ENCODE measurements around the gene DLGAP4. TPM values are rescaled to one million over a fixed set of nuclear protein-coding genes. Genes with fewer than 3 reads are reported as not detected.

DLGAP4 gene
- total RNA-seq, 1 experiment from 2014 or later = 40.3 TPM

DNA sequence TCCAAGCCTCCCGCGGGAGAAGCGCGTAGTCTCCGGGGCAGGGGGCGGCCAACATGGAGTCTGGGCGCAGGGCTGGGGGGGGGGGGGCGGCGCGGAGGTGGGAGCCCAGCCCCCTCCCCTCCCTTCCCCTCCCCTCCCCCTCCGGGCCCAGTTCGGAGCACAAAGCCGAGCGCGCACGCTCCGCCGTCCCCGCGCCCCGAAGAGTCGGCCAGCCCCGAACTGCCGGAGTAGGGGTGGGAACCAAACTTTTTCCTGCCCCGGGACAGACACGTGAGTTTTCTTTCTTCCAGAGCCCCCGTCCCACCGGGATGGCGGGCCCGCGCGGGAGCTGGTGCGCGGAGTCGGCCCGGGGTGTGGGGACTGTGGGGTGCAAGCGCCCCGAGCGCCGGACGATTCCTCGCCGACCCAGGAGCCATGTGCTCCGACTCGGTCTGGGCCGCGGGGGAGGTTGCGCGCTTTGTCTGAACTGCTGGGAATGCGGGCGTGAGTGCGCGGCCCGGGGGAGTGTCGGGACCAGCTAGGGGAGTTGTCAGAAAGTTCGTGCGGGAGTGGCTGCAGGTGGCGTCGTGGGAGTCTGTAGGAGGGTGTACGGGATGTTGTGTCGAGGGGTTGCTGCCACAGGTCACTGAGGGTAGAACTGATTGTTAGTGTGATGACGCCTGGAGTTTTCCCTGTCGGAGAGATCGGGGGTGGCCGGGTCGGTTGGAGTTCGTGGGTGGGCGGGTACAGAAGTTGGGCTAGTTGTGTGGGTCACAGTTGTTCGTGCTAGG lies 268.4 kb downstream of the DLGAP4 start:
- Histone ChIP-seq H3K9me2 (ENCODE audit: insufficient read depth) (no peaks in the 10 kb centered on the region), H3K9ac (ENCODE audit: low read length) (peak overlapping the region; percentile 82), H3K4me1 (ENCODE audit: control insufficient read depth in 1 of 2, insufficient read depth in 2 of 2, low read length in 2 of 2) (peaks cover 21 to 35% of the 10 kb centered on the region in 2 experiments), H3K27me3 (ENCODE audit: insufficient read depth, low read length) (no peaks in the 10 kb centered on the region), H3K9me3 (ENCODE audit: control insufficient read depth in 1 of 2, insufficient read depth in 1 of 2, low read depth in 1 of 2, low read length in 2 of 2) (no peaks in the 10 kb centered on the region), H2AFZ (ENCODE audit: low read depth, low read length, poor library complexity, severe bottlenecking) (no peak overlapping the region), H3K27ac (ENCODE audit: low read depth, low read length) (peak overlapping the region; percentile 68), H4K20me1 (ENCODE audit: insufficient read depth) (no peaks in the 10 kb centered on the region), H3K79me2 (ENCODE audit: insufficient read depth, low read length) (peaks cover 16% of the 10 kb centered on the region), H3K4me2 (ENCODE audit: low read length) (peak overlapping the region; percentile 100), H3K4me3 (replicated peaks in 1 of 2; ENCODE audit: low read depth in 1 of 2, low read length in 2 of 2) (peak overlapping the region; percentile 72 to 79), H3K36me3 (ENCODE audit: control insufficient read depth in 1 of 2, insufficient read depth in 2 of 2, low read length in 2 of 2) (peaks cover 0 to 2% of the 10 kb centered on the region in 2 experiments; a peak in 3 of 4 replicates)
- ChIA-PET RAD21 (ENCODE audit: low non-redundant PET in 1 of 2, low total read pairs in 2 of 2, uncharacterized antibody in 2 of 2, unreplicated experiment in 2 of 2) (no interaction called here), CTCF (interaction anchor here (0.7 to 1.8 kb wide), 3 partner anchors 11 to 616 kb away, joined by 3 to 5 read pairs (median 5); partner anchors contain the start of gene RAB5IF), POLR2A (interaction anchor here (0.6 to 1.2 kb wide), 2 partner anchors 31 to 312 kb away, joined by 3 to 10 read pairs; partner anchors contain the start of gene RAB5IF)
- BruUV-seq (replicated peaks) = no TSS peak
- ATAC-seq = peak; percentile 48
- DNase-seq (ENCODE audit: low read depth, low spot score) = no peak
- intact Hi-C loops (cut with micrococcal nuclease) = no loop called here
- TF ChIP-seq, protein P1, sequence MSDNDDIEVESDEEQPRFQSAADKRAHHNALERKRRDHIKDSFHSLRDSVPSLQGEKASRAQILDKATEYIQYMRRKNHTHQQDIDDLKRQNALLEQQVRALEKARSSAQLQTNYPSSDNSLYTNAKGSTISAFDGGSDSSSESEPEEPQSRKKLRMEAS (IDR thresholded peaks at IDR 0.05) = peak; percentile 77
- TF ChIP-seq EGR1 (IDR thresholded peaks at IDR 0.05; ENCODE audit: low read depth) (0 out of 2 replicates have a peak, but pooled peaks have one; percentile 10), TCF7L2 (IDR thresholded peaks at IDR 0.05; ENCODE audit: borderline replicate concordance, extremely low read depth, insufficient read depth, insufficient read length) (no peak), ZFX (IDR thresholded peaks at IDR 0.05) (peak; percentile 24; the same call in 1 of the 2 replicates)
- TF ChIP-seq, protein P2, sequence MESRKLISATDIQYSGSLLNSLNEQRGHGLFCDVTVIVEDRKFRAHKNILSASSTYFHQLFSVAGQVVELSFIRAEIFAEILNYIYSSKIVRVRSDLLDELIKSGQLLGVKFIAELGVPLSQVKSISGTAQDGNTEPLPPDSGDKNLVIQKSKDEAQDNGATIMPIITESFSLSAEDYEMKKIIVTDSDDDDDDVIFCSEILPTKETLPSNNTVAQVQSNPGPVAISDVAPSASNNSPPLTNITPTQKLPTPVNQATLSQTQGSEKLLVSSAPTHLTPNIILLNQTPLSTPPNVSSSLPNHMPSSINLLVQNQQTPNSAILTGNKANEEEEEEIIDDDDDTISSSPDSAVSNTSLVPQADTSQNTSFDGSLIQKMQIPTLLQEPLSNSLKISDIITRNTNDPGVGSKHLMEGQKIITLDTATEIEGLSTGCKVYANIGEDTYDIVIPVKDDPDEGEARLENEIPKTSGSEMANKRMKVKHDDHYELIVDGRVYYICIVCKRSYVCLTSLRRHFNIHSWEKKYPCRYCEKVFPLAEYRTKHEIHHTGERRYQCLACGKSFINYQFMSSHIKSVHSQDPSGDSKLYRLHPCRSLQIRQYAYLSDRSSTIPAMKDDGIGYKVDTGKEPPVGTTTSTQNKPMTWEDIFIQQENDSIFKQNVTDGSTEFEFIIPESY (IDR thresholded peaks at IDR 0.05; ENCODE audit: extremely low read depth, insufficient replicate concordance, low read length) = no peak
